ENCODE results near the gene RPP25L.

DNA sequence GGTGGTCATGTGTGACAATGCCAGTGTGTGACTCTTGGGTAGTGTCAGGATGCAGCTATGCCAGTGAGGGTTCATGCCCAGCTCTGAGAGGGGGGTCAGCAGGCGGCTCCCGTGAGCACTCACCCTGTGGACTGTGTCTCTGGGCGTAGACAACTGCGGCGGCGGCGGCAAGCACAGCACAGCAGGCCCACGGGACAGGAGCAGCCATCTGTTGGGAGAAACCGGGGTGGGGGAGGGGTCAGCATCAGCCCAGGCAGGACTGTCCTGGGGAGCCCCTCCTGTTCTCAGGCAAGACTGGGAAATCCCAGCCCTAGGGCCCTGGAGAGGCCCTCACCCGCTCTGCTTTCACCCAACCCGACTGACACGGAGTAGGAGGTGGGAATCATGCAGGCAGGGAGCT is 43.1 kb downstream of the RPP25L start:
- TF ChIP-seq, protein P1, sequence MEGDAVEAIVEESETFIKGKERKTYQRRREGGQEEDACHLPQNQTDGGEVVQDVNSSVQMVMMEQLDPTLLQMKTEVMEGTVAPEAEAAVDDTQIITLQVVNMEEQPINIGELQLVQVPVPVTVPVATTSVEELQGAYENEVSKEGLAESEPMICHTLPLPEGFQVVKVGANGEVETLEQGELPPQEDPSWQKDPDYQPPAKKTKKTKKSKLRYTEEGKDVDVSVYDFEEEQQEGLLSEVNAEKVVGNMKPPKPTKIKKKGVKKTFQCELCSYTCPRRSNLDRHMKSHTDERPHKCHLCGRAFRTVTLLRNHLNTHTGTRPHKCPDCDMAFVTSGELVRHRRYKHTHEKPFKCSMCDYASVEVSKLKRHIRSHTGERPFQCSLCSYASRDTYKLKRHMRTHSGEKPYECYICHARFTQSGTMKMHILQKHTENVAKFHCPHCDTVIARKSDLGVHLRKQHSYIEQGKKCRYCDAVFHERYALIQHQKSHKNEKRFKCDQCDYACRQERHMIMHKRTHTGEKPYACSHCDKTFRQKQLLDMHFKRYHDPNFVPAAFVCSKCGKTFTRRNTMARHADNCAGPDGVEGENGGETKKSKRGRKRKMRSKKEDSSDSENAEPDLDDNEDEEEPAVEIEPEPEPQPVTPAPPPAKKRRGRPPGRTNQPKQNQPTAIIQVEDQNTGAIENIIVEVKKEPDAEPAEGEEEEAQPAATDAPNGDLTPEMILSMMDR (IDR thresholded peaks at IDR 0.05; ENCODE audit: low read depth, low read length, poor library complexity, severe bottlenecking): no peak
- no peak for TF ChIP-seq EZH2phosphoT487 (IDR thresholded peaks at IDR 0.05; ENCODE audit: borderline replicate concordance, low read length)
